Panc1 (cell line): ENCODE data around the gene PDE1A.

Experiments used
- SIN3A ChIP-seq: IDR thresholded peaks from 2 replicates; pipeline ENCODE4 v1.6.1; 2012; ENCODE audit warnings: low read depth, mild to moderate bottlenecking, low read length, moderate library complexity, borderline replicate concordance; ENCODE audit not compliant: insufficient read depth
- TCF7L2 ChIP-seq: IDR thresholded peaks from 2 replicates; pipeline ENCODE4 v1.6.1; 2011; ENCODE audit warnings: mild to moderate bottlenecking, low read depth, low read length, inconsistent platforms
- TF ChIP-seq, protein P1 (sequence below), 2 experiments: IDR thresholded peaks; 2 replicates each; pipeline ENCODE4 v1.6.1; 2011 to 2012; ENCODE audit warnings: low read depth in 2 of 2, control low read depth in 1 of 2, low read length in 1 of 2, mild to moderate bottlenecking in 1 of 2, moderate library complexity in 1 of 2; ENCODE audit not compliant: insufficient read depth in 1 of 2
- TF ChIP-seq, protein P2 (sequence below): fragments of 450-650 bp; IDR thresholded peaks from 2 replicates; pipeline ENCODE4 v1.5.1; 2017; ENCODE audit warnings: mild to moderate bottlenecking

GRCh38 chr2:182448371-182448770, 21.5 kb upstream of the PDE1A start:
- TF ChIP-seq, protein P1, sequence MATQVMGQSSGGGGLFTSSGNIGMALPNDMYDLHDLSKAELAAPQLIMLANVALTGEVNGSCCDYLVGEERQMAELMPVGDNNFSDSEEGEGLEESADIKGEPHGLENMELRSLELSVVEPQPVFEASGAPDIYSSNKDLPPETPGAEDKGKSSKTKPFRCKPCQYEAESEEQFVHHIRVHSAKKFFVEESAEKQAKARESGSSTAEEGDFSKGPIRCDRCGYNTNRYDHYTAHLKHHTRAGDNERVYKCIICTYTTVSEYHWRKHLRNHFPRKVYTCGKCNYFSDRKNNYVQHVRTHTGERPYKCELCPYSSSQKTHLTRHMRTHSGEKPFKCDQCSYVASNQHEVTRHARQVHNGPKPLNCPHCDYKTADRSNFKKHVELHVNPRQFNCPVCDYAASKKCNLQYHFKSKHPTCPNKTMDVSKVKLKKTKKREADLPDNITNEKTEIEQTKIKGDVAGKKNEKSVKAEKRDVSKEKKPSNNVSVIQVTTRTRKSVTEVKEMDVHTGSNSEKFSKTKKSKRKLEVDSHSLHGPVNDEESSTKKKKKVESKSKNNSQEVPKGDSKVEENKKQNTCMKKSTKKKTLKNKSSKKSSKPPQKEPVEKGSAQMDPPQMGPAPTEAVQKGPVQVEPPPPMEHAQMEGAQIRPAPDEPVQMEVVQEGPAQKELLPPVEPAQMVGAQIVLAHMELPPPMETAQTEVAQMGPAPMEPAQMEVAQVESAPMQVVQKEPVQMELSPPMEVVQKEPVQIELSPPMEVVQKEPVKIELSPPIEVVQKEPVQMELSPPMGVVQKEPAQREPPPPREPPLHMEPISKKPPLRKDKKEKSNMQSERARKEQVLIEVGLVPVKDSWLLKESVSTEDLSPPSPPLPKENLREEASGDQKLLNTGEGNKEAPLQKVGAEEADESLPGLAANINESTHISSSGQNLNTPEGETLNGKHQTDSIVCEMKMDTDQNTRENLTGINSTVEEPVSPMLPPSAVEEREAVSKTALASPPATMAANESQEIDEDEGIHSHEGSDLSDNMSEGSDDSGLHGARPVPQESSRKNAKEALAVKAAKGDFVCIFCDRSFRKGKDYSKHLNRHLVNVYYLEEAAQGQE (IDR thresholded peaks at IDR 0.05; ENCODE audit: insufficient read depth in 1 of 2, low read depth in 2 of 2, low read length in 1 of 2), result no peak
- TF ChIP-seq, protein P2, sequence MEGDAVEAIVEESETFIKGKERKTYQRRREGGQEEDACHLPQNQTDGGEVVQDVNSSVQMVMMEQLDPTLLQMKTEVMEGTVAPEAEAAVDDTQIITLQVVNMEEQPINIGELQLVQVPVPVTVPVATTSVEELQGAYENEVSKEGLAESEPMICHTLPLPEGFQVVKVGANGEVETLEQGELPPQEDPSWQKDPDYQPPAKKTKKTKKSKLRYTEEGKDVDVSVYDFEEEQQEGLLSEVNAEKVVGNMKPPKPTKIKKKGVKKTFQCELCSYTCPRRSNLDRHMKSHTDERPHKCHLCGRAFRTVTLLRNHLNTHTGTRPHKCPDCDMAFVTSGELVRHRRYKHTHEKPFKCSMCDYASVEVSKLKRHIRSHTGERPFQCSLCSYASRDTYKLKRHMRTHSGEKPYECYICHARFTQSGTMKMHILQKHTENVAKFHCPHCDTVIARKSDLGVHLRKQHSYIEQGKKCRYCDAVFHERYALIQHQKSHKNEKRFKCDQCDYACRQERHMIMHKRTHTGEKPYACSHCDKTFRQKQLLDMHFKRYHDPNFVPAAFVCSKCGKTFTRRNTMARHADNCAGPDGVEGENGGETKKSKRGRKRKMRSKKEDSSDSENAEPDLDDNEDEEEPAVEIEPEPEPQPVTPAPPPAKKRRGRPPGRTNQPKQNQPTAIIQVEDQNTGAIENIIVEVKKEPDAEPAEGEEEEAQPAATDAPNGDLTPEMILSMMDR, result no peak
- TF ChIP-seq SIN3A, result no peak
- no peak for TF ChIP-seq TCF7L2
